Endothelial cell (in vitro differentiated cells): Measurements from ENCODE around the gene KLF13. TPM values are rescaled to one million over a fixed set of nuclear protein-coding genes. Genes with fewer than 3 reads are reported as not detected.

Source experiments
- DNase-seq: peaks from one replicate; pipeline ENCODE4 v3.0.0; 2021; ENCODE audit warnings: low spot score
- H3K27ac Mint-ChIP-seq: one replicate; pipeline ENCODE4 v1.8.0; 2021; ENCODE audit warnings: mixed read lengths, inconsistent platforms; ENCODE audit not compliant: unreplicated experiment
- H3K27me3 Mint-ChIP-seq: one replicate; pipeline ENCODE4 v1.8.0; 2021; ENCODE audit warnings: mild to moderate bottlenecking, moderate library complexity, mixed read lengths, inconsistent platforms; ENCODE audit not compliant: unreplicated experiment
- H3K36me3 Mint-ChIP-seq: one replicate; pipeline ENCODE4 v1.8.0; 2021; ENCODE audit warnings: mild to moderate bottlenecking, low read depth, mixed read lengths, inconsistent platforms; ENCODE audit not compliant: unreplicated experiment
- H3K4me1 Mint-ChIP-seq: one replicate; pipeline ENCODE4 v1.8.0; 2021; ENCODE audit warnings: mild to moderate bottlenecking, mixed read lengths, inconsistent platforms; ENCODE audit not compliant: unreplicated experiment
- H3K4me3 Mint-ChIP-seq: one replicate; pipeline ENCODE4 v1.8.0; 2021; ENCODE audit warnings: mild to moderate bottlenecking, mixed read lengths, inconsistent platforms; ENCODE audit not compliant: unreplicated experiment
- H3K9me3 Mint-ChIP-seq: one replicate; pipeline ENCODE4 v1.8.0; 2021; ENCODE audit warnings: mixed read lengths, inconsistent platforms; ENCODE audit not compliant: unreplicated experiment
- CTCF ChIP-seq: fragments of 200-600 bp; sonication (generic); IDR thresholded peaks from one replicate; pipeline ENCODE4 v1.5.0; 2021; ENCODE audit warnings: antibody characterized with exemption; ENCODE audit not compliant: unreplicated experiment
- total RNA-seq: library from RNA; stranded (reverse); fragmentation: NEBNext Ultra II Directional; extraction: Animal tissue kit (Norgen Biotek cat#: 25700); gene quantifications from one replicate; pipeline ENCODE4 v1.2.1, GENCODE V29; 2021; ENCODE audit not compliant: unreplicated experiment

KLF13 gene
- total RNA-seq, 1 donor from 2014 or later: 45.1 TPM

GRCh38 chr15:31316135-31316795 is 10.4 kb upstream of the KLF13 start:
- no peak for DNase-seq
- H3K4me1 Mint-ChIP-seq: no peaks in the 10 kb centered on the region
- no peaks in the 10 kb centered on the region for H3K36me3 Mint-ChIP-seq
- H3K27ac Mint-ChIP-seq: no peak overlapping the region
- no peaks in the 10 kb centered on the region for H3K9me3 Mint-ChIP-seq
- H3K4me3 Mint-ChIP-seq: no peak overlapping the region
- TF ChIP-seq CTCF: no peak
- H3K27me3 Mint-ChIP-seq: no peaks in the 10 kb centered on the region

- Mint-ChIP-seq H3K4me3 (no peak overlapping the region), H3K27ac (no peak overlapping the region), H3K4me1 (no peaks in the 10 kb centered on the region), H3K9me3 (no peaks in the 10 kb centered on the region), H3K36me3 (no peaks in the 10 kb centered on the region), H3K27me3 (no peaks in the 10 kb centered on the region)
- no peak for TF ChIP-seq CTCF
- no peak for DNase-seq
Observed at GRCh38 chr15:31317017-31317416, 9.6 kb upstream of the KLF13 start.

- H3K27me3 Mint-ChIP-seq: no peaks in the 10 kb centered on the region
- no peaks in the 10 kb centered on the region for H3K4me1 Mint-ChIP-seq
- H3K36me3 Mint-ChIP-seq: no peaks in the 10 kb centered on the region
- no peak for TF ChIP-seq CTCF
- H3K4me3 Mint-ChIP-seq: no peak overlapping the region
- H3K27ac Mint-ChIP-seq: no peak overlapping the region
- DNase-seq: no peak
- no peaks in the 10 kb centered on the region for H3K9me3 Mint-ChIP-seq
Observed at GRCh38 chr15:31317421-31318327, 9.0 kb upstream of the KLF13 start.

DNA sequence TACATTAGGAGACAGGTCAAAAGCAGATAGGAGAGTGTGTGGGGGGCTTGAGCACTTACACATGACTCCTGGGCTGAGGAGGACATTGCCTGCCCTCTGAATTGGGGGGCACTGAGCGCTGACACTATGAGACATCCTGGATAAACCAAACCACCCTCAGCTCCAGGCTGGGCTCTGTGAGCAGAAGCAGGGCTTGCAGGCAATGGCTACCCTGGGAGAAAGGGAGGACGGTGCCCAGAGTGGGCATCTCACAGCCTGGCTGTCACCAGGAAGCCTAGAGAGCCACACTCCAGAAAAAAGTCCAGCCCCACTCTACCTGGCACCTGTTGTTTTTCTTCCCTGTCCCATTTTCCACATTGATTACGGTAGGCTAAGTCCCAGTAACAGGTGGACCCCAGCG is 8.2 kb upstream of the KLF13 start:
- Mint-ChIP-seq H3K9me3 (no peaks in the 10 kb centered on the region), H3K27ac (no peak overlapping the region), H3K36me3 (no peaks in the 10 kb centered on the region), H3K4me3 (no peak overlapping the region), H3K27me3 (no peaks in the 10 kb centered on the region), H3K4me1 (no peaks in the 10 kb centered on the region)
- DNase-seq: no peak
- no peak for TF ChIP-seq CTCF

GRCh38 chr15:31320022-31320421 is 6.6 kb upstream of the KLF13 start:
- Mint-ChIP-seq H3K4me1 (peaks cover 4% of the 10 kb centered on the region), H3K9me3 (no peaks in the 10 kb centered on the region), H3K4me3 (no peak overlapping the region), H3K36me3 (no peaks in the 10 kb centered on the region), H3K27me3 (peaks cover 9% of the 10 kb centered on the region), H3K27ac (no peak overlapping the region)
- no peak for TF ChIP-seq CTCF
- DNase-seq: no peak
